Hippocampal formation (tissue), 2 donors: ENCODE data around the gene NUDT12.

ENCODE experiments used
- DNase-seq, 2 donors: peaks; one replicate each; lab custom pipeline; 2025; lab: John Stamatoyannopoulos, UW

The NUDT12 gene

GRCh38 chr5:103541114-103541513 lies 21.5 kb downstream of the NUDT12 start:
- no peak for DNase-seq

GRCh38 chr5:103539376-103540330 lies 22.9 kb downstream of the NUDT12 start:
- no peak for DNase-seq

- DNase-seq: no peak
Measured at GRCh38 chr5:103532086-103532734, 30.4 kb downstream of the NUDT12 start.

DNA sequence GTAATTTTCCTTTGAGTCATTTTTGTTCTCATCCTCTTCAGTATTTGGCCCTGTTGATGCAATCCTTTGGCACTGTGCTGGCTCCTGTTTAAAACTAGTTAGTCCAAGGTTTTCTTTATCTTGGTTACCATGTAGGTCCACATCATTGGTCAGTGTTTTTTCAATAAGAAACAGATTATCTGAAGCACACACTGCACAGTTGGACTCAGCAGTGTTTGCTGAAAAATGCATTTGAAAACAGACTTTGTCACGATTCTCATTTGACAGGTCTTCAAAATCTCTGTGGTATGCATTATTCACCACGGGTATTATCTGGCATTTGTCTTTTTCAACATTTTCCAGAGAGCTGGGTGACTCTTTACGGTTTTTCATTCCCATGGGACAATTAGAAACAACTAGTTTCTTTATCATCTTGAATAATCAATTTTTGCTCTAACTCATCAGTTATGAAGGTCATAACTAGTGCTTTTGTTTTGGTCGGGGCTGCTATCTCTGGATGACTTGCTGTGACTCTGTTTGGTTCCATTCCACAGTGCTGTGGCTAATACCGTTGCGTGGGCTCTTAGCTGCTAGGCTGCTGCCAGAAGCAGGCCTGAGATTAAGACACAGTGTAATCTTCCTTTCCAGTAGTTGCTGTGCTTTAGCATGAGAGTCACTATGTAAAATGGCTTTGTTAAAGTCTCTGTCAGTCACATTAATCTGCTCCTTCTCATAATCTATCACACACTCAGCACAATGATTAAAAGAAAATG lies 36.2 kb downstream of the NUDT12 start:
- no peak for DNase-seq

DNA sequence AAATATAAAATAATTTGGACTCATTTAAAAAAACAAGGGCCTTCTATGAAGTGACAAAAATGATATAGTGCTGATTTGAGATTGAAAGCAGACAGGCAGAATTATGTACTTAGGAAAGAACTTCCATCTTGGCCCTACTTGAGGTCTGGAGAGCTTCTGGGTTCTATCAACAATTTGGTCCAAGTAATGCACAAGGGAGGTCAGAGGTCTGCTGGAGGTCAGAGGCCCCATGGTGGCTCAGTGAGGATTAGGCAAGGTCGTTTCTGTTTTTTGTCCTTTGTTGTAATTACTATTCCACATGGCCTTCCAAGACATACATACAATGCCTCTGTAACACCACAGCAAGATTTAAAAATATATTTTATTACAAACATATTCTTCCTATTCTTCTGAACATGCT lies 37.2 kb downstream of the NUDT12 start:
- no peak for DNase-seq

- no peak for DNase-seq
Measured at GRCh38 chr5:103523319-103523718, 39.3 kb downstream of the NUDT12 start.

- no peak for DNase-seq
Measured at GRCh38 chr5:103522586-103522985, 40.0 kb downstream of the NUDT12 start.

DNA sequence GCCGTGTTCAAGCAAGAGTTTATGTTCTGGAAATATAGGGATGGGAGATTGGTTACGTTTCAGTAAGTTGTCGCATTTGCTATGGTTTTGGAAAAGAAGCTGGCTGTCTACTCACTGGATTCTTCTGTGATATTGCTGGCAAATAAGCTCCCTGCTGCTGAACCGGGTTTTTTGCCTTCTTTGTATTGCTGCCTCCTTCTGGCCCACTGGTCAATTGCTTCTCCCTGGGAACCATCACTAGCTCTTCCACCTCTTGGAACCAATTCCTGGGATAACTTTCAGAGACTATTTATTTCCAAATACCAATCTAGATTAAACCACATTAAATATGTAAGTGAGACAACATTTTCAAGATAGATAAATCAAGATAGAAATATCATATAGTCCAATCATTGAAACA lies 43.0 kb downstream of the NUDT12 start:
- no peak for DNase-seq

- DNase-seq: no peak
Measured at GRCh38 chr5:103514371-103514770, 48.2 kb downstream of the NUDT12 start.

DNA sequence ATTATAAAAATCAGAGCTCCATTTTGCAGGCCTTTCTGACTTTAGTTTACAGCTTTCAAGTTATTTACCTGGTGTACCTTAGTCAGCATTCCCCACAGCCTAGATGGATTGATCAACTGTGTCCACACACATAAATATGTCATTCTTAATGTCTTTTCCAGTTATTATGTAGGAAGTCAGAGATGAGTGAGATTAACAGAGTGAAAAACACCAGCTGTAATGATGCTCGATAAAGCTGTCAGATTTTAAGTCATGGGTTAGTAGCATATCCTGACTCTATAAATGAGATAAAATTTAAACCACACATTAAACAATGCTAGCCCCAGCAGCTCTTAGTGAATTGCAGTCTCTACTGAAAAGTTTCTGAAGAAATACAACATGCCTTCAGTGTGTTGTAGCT lies 48.9 kb downstream of the NUDT12 start:
- DNase-seq: no peak

DNA sequence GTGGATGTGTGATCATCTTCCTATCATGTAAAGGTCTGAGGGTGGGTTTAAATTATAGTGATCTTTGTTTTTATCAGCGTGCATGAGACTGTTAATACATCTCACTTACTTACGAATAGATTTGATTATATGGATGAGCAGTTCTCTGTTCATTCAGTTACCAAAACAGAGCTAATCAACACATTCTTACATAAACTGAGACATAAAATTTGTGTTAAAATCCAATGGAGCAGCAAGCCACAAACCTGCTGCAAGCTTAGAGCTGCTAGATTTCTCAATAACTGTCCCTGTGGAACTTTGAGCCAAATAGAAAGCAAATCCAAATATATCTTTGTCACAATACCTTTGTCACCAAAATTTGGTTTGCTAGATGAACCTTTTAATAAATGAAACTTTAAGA lies 50.1 kb downstream of the NUDT12 start:
- no peak for DNase-seq

- DNase-seq: no peak
Measured at GRCh38 chr5:103511554-103511885, 51.1 kb downstream of the NUDT12 start.

GRCh38 chr5:103510851-103511553 lies 51.6 kb downstream of the NUDT12 start:
- no peak for DNase-seq

GRCh38 chr5:103505581-103506305 lies 56.8 kb downstream of the NUDT12 start:
- no peak for DNase-seq

DNA sequence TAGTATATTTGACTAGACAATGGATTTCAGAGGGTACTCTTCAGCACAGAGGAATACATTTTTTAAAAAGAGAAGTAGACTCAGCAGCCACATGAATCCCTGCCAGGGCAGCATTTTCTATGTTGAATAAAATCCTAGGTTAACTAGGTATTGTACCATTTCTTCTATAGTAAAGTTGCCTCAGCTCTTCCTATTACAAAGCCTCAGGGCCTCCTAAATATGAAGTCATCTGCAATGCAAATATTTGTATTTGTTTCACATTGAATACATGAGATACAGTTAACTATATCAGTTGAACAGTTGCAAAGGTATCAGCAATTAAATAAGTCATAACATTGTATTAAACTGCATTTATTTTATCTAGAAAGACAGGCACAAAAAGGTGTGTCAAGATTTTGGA lies 59.5 kb downstream of the NUDT12 start:
- no peak for DNase-seq

DNA sequence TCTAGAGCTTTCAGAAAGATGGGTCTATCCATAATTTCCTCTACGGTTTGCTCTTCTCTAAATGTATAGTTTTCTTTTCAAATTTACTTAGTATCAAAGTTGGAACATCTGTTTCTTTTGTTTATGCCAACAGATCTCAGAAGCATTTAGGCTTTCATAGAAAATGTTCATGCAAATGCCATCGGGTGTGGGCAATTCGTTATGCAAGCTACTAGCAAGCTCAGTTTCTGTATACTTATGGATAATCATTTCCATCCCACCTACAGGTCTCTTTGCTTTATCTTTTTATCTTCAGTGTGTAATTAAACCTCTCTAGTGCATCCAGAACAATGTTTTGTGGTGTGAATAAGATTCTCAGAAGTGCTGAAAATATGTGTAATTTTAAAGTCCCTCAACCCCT lies 59.9 kb downstream of the NUDT12 start:
- DNase-seq: no peak
